ENCODE data around the gene TTLL11.

DNA sequence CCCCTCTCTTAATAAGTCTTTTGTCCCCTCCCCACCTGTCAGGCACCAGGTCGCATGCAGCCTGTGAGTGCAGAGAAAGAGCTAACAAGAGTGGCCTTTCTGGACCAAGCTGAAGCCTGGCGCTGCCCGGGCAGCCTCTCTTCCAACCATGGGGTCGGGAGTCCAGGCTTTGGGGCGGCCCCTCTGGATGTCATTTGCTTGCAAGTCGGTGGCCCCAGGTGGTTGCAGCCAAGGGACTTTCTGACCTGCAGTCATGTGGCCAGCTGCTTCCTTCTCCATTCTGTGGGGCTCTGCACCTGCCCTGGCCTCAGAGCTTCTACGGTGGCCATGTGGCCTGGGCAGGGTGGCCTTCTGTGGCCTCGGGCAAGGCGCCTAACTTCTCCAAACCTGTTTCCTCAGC, 282.0 kb downstream of the TTLL11 start:
- TF ChIP-seq, protein P1, sequence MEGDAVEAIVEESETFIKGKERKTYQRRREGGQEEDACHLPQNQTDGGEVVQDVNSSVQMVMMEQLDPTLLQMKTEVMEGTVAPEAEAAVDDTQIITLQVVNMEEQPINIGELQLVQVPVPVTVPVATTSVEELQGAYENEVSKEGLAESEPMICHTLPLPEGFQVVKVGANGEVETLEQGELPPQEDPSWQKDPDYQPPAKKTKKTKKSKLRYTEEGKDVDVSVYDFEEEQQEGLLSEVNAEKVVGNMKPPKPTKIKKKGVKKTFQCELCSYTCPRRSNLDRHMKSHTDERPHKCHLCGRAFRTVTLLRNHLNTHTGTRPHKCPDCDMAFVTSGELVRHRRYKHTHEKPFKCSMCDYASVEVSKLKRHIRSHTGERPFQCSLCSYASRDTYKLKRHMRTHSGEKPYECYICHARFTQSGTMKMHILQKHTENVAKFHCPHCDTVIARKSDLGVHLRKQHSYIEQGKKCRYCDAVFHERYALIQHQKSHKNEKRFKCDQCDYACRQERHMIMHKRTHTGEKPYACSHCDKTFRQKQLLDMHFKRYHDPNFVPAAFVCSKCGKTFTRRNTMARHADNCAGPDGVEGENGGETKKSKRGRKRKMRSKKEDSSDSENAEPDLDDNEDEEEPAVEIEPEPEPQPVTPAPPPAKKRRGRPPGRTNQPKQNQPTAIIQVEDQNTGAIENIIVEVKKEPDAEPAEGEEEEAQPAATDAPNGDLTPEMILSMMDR (IDR thresholded peaks at IDR 0.05): no peak
- no peak for TF ChIP-seq POLR2A (IDR thresholded peaks at IDR 0.05)

All from uterus (tissue), 2 donors.